Erythroblast (primary cell): ENCODE data around the gene MCTP1.

Experiments
- GATA1 ChIP-seq: IDR thresholded peaks from 2 replicates; pipeline ENCODE4 v1.6.1; 2011; ENCODE audit warnings: low read depth, mild to moderate bottlenecking, control low read depth, low read length, moderate library complexity
- POLR2A ChIP-seq: IDR thresholded peaks from 2 replicates; pipeline ENCODE4 v1.6.1; 2011; ENCODE audit warnings: mild to moderate bottlenecking, low read length

DNA sequence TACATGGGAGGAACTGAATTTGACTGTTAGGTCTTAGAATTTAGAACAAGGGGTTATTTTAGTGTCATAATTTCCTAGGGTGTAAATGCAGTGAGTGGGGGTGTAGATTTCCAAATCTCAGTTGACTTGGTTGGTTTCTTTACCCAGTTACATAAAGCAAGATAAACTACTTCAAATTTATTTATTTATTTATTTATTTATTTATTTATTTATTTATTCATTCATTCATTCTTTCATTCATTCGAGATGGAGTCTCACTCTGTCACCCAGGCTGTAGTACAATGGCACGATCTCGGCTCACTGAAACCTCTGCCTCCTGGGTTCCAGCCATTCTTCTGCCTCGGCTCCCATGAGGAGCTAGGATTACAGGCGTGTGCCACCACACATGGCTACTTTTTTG lies 466.0 kb downstream of the MCTP1 start:
- no peak for TF ChIP-seq POLR2A
- TF ChIP-seq GATA1: no peak
